ENCODE results near the gene C3orf33.
A peak's percentile ranks its signal among the peaks of the same experiment; 100 is the strongest.

Gene C3orf33

DNA sequence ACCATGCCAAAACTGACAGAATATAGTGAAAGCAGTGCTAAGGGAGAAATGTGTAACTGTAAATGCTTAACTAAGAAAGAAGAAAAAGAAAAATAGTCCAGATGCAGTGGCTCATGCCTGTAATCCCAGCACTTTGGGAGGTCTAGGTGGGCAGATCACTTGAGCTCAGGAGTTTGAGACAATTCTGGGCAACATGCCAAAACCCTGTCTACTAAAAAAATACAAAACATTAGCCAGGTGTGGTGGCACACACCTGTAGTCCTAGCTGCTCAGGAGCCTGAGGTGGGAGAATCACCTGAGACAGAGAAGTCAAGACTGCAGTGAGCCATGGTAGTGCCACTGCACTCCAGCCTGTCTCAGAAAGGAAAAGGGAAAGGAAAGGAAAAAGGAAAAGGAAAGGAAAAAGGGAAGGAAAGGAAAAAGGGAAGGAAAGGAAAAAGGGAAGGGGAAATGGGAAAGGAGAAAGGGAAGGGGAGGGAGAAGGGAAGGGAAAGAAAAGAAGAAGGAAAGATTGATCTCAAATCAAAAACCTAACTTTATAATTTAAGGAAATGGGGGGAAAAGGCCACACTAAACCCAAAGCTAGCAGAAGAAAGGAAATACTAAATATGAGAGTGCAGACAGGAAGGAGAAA, 20.3 kb downstream of the C3orf33 start:
- DNase-seq: no peak

DNA sequence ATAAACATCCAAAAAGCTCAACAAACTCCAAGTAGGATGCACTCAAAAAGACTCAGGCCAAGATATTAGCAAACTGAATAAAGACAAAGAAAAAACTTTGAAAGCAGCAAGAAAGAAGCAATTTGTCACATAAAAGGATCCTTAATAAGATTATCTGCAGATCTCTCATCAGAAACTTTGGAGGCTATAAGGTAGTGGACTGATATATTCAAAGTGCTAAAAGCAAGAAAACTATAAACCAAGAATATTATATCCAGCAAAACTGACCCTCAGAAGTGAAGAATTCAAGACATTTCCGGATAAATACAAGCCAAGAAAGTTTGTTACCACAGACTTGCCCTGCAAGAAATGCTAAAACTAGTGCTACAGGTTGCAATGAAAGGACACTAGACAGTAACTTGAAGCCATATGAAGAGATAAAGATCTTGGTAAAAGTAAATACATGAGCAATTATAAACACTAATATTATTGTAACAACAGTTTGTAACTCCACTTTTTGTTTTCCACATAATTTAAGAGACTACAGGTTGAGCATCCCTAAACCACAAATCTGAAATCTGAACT, 23.6 kb downstream of the C3orf33 start:
- DNase-seq: no peak

DNA sequence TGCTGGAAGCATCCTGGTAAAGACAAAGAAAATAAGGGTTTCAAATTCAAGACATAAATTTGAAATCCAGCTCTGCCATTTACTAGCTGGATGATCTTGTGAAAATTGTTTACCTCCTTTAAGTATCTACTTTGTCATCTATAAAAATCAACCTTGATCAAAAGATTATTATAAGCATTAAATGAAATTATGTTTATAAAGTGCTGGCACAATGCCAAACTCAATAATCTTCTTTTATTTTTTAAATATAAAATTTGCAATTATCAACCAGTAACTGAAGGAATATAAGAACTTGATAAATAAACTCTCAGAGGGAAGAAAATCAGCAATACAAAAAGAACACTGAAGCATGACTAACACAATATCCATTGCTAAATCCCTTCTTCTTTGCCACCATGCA, 25.8 kb downstream of the C3orf33 start:
- DNase-seq: no peak

DNA sequence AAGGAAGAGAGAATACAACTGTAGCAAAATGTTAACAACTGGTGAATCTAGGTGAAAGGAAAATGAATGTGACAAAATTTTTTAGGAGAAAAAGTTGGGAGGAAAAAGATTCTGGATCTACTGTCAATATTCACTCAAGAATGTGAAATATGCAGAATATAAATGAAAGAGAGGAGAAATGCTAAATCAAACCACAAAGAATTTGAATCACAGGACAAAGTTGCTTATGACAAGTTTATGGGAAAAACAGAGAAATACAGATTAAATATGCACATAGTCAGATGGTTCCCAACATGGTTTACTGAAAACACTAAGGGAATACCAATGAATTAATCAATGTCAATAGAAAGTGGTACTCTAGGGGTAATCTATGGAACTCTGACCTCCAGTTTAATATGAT, 27.6 kb downstream of the C3orf33 start:
- DNase-seq: no peak

DNA sequence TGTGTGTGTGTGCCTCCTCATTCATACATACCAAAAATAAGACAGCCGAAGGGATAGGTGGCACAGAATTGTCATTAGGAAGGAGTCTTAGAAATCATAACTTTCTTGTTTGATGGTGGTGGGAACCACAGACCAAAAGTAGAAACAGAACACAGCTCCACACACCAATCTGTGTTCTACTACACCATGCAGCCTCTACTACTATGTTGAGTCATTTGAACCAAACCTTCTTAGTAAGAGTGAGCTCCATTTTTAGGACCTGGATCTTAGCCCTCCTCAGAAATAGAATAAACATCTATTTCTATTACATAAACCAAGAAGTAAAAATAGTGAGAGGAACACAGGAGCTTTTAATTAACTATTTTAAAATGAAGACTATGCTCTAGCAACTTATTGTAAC, 33.3 kb downstream of the C3orf33 start:
- DNase-seq: no peak

DNA sequence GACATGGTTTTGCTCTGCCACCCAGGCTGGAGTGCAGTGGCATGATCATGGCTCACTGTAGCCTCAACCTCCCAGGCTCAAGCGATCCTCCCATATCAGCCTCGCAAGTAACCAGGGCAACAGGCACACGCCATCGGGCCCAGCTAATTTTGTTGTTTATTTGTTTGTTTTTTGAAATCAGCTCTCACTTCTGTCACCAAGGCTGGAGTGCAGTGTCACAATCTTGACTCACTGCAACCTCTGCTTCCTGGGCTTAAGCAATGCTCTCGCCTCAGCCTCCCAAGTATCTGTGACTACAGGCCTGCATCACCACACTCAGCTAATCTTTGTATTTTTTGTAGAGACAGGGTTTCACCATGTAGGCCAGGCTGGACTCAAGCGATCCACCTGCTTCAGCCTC, 35.0 kb downstream of the C3orf33 start:
- DNase-seq: no peak

DNA sequence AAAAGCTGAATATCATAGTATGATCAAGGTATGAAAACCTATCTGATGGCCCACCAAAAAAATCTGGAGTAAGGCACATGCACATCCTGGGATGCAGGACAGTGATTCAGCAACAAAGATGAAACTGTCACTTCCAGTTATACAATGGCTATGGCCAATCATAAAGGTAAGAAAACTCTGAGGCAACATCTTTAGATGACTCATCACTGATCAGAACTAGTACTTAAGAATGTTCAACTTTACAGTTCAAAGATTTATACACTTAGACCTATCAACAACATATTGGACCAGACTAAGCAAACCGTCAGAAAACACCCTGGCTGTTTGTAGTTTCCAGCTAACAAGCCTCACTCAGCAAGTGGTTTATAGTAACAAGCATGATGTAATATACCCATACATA, 39.9 kb downstream of the C3orf33 start:
- no peak for DNase-seq

DNA sequence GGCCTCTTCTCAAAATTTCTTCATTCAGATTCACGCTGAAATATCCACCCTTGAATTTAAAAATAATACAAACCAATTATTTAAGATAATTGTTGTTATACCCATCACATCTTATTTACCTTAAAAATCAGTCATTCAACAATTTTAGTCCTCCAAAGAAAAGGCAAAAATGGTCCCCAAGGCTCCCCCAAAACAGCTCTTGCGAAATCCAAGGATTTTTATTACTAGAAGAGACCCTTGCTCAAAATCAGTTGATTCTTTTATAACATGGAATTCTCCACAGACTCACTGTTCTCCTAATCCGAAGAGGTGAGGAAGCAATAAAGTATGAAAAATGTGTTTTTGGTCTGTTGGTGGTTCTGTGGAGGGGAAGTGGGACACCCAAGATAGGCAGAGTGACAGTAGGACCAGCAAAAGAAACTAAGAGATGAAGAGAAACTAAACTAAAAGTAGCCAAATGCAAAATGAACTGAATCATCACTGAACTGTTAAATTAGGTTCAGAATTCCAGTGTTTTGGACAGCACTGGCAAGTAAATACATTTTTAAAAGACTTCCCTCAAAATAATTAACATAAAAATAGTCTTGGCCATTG, 42.1 kb downstream of the C3orf33 start:
- DNase-seq: no peak

DNA sequence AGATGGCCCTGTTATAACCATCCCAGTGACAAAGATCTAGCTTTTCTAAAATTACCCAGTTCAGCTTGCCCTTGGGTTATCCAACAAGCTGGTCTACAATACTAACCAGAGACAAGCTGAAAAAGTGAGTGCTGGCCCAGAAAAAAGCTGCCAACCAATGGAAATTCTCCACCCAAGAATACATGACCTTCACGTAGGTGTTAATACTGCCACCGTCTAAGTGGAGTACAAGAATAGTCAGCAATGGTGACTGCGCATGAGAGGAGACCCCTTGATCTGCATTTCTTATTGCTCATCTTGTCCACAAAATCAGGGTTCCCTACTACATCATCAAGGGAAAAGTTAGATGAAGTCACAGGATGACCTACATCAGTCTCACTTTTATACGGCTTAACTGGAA, 45.4 kb downstream of the C3orf33 start:
- DNase-seq: no peak

DNA sequence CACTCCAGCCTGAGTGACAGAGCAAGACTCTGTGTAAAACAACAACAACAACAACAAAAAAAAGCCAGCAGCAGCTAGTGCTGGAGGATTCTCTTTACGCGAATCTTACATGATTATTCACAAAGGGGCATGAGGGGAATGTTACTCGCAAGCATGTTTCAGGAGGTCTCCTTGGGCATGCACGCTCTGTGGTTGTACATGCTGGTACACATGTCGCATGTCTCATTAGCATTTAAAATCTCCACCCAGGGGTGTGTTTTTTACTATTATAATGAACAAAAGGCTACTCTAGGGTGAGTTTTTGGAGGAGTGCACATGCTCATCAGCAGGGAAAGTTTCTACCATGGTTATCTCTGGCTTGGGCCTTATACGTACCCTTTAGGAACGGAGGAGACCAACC, 48.5 kb downstream of the C3orf33 start:
- DNase-seq: no peak

DNA sequence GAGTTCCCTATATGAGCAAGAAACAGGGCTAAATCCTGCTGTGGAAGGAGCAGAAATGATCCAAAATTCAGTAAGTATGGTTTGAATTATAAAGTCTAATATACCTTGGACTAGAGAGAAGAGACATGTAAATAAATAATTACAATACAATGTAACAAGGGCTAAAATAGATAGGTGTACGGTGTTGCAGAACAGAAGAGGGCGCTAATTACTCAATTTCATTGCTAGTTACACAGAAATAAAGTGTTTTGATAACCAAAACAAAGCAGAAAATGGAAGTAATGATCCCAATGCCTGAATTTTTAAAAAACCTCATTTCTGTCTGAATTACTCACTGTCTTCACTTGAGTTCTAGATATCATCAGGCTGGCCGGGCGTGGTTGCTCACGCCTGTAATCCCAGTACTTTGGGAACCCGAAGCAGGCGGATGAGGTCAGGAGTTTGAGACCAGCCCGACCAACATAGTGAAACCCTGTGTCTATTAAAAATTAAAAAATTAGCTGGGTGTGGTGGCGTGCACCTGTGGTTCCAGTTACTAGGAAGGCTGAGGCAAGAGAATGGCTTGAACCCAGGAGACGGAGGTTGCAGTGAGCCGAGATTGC, 52.9 kb downstream of the C3orf33 start:
- DNase-seq: no peak

DNA sequence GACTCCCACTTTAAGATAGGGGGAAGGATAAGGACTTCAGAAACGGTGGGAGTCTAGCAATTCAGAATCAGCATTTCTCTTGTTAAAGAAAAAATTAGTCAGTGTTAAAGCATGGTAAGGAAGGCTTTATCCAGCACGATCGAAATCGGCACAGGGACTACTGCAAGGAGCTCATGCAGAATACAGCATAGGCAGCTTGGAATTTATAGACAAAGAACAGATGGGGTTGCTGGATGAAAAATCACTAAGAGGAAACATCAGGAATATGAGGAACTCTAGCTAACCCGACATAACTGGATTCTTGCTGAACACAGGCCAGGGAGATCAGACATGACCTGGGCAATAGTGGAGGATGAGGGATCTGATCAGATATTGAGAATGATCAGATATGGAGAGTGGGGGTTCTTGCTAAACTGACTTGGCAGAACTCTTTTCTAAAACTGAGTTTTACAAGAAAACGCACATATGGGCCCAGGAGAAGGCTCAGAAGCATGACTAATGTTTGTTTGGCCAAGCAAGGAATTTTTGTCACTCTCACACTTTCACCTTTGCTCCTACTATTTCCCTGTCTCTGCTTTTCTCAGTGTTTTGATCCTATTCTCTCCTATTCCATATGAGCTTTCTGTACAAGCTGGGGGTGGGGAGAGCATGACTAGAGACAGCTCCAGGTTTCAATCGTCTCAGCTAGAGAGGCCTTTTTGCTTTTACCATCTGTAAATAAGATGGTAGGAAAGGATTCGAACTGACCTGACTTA, 57.3 kb downstream of the C3orf33 start:
- no peak for DNase-seq

DNA sequence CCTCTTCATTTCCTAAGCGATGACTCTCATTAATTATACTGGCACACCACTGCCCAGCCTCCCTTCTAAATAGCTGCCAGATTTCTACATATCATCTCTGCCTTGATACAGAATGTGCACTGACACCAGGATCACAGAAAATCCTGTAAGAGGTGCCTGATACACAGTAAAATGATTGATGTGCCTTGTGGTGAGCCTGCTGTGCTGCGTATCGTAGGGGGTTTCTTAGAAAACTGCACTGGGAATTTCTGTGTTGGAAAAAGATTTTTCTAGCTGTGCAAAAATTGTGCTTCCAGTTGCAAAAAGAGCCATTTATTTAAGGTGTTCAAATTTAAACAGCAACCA, 58.2 kb downstream of the C3orf33 start:
- no peak for DNase-seq

DNA sequence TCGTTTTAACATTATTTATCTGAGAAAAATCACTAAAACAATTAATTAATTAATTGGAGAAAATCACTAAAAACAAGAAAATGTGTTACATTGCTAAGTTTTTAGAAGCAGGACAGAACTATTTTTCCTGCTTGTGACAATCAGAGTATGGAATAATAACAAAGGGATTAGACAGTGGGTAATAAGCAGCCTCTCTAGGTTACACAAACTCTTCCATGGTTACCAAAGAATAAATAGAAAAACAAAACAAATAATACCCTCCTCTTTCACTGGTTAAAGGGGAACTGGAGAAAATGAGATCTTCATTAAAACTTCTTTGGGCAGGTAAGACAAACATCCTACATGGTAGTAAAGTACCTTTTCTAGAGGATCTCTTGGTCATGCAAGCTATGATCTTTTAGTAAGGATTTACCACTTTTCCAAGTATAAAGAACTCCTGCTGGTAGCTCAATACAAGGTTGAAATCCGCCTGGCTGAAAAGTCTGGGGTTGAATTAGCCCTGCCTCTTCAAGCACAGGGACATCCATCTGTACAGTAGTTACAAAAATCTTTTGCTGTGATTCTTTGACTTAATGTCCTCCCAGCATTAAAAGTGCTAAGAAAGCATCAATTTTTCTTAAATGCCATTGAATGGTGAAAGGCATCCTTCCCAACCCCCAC, 58.7 kb downstream of the C3orf33 start:
- DNase-seq: no peak

DNA sequence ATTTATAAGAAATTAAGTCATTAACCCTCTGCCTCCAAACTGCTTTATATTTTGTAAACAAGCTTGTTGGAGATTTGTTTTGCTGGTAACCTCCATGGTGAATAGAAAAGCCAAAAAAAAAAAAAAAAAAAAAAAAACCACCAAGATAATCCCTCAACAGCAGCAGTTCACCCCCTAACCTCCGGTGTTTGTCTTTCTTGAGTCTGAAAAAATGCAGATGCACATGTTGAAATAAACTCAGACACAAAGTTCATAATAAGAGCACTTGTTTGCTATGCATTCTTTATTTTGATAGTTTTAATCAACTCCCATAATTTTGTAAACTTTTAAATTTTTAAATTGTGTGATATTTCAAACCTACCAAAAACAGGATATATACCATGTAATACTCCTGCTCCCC, 59.4 kb downstream of the C3orf33 start:
- DNase-seq: no peak

DNA sequence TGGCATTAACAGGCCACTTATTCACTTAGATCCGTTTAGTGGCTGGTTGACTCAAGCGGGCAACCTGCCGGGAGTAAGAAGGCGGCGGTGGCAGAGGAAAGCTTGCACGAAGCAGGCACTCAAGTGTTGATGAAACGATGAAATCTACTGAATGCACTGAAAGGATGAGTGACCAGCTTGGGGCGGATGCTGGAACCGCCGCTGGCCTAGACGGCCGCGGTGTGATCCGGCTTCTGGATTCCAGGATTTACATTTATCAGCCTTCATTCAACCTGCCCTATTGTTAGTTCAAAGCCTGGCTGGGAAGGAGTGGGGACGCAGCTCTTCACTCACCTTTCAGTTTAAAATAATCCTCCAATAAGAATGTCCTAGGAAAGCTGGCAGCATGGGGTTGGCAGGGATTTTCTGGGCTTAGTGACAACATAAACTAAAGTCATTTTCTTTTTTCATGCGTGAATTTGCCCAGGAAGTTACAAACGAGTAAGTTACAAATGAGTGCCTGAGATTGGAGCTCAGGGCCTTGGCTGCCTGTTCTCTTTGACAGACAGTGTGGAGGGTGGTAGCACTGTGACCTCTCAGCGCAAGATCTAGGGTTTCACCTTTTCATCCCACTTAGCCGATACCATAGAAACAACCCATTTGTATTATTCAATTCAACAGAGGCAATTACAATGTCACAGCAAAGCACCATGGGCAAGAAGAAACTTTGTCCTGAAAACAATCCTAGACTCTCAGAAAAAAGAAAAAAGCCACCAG, 60.1 kb downstream of the C3orf33 start:
- DNase-seq: peak; percentile 9

DNA sequence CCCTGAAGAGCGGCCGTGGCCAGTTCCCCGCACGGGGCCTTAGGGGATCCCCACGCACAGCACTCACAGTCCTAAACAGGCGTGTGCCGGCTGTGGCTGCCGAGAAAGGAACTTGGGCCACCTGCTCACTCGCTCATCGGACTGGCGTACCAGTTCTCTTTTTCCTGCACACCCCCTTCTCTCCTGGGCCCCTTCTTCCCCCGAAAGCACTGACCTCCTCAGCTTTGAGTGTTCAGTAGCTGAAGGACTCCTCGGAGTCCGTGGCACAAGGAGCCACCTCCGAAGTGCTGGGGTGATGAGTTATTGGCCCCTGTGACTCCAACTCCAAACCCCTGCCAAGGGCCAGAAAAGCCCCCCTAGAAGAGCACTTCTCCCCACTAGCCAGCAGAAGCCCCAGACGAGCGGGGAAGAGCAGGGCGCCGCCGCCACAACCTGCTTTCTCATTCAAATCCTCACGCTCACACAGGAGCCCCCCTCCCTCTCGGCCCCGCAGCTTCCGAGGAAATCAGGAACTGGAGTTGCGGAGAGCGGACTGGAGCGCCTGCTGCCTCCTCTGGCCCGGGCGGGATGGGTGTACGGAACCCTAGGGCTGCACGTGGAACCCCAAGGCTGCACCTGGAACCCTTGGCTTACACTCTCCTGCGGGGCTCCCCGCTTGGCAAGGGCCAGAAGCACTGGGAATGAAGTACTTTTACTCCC, 61.3 kb downstream of the C3orf33 start, which contains the start of gene PLCH1:
Gene PLCH1 (minus strand): TSS at position 446 of the 699 bp plus-strand sequence. CDS start 40,847 bp downstream, outside the sequence.
- peak; percentile 59 for DNase-seq

DNA sequence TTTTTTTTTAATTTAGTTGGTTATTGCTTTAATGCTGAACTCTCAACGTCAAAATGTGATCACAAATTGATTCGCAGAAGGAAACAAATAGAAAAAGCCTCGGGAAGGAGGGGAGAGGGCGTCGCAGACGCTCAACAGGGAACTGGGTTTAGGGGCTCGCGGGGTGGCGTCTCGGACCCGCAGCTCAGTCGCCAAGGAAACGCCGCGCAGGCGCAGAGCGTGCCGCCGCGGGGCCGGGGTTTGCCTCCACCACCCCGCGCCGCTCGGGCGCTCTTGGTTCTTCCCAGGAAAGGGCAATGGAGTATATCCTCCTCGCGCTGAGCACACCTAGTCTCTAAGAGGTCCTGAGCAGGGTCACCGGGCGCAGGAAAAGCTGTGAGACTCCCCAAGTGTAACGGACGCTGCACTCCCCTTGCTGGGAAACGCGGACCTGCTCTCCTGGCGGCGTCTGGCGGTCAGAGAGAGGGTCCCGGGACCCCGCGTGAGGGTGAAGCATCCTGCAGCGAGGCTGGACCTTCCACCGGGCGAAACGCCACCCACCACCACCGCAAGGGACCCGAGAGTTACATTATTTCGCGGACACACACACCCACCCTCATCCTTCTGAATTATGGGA, 62.0 kb downstream of the C3orf33 start:
- DNase-seq: peak; percentile 71

DNA sequence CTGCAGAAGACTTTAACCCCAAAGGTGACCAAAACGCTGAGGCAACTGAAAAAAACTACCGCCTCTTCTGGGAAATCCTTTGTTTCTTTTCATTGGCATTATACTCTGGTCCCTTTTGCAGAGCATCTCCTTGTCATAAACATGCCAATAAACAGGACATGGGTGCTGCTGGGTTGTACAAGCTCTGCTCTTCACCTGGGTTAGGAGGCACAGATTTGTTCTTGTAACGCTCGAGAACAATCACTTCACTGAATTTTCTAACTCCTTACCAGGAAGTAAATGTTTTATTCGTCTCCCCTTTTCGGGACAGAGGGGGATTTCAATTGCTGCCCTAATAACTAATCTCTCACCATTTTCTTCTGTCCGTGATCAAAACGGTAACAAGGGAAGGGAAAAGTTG, 62.5 kb downstream of the C3orf33 start:
- DNase-seq: no peak

DNA sequence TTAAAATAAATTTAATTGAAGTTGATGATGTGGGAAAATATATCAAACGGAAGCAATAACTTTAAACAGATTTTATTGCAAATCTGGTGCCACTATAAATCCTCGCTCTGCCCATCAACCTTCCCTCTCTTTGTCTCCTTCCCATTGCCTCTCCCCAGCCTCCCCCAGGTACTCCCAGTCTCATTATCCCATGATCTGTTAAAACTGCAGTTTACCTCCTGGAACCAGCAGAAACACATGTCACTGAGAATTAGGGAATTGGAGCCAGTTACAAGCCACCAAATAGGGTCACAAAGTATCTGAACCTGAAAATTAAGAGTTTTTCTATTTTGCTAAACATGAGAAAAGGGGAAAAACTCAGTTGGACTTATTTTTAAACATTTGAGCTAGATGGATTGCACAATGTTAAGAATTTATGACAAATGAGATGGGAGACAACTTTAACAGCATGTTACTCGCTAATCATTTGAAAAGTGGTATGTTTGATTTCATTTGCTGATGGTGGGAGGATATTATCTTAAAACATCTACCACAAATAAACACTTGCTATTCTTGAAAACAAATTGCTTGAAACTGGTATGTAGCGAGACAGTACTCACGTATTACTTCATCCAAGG, 63.6 kb downstream of the C3orf33 start:
- no peak for DNase-seq

DNA sequence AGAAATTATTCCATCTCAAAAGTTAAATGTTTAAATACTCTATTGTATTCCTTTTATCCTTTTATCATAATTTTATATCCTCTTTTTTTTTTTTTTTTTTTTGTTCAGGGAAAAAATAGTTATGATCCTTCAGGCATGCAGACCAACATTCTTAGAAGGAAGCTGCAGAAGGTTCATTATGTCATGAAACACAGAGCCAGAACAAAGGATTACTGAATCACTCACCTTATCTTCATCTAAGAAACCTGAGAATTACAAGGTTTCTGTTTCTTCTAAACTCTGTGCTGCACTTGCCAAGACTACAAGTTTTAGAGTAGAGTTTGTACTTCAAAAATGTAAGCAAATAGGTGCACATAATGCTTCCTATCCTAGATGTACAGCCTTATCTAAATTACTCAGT, 64.5 kb downstream of the C3orf33 start:
- DNase-seq: no peak

Measured in stimulated activated CD4-positive, alpha-beta T cell treated with anti-CD3 and anti-CD28 coated beads, Interleukin-15, amount 100 ng/mL, for 24 hours (primary cell).